Chondrocyte (in vitro differentiated cells): ENCODE data around the gene ARHGEF4. TPM values are rescaled to one million over a fixed set of nuclear protein-coding genes. Genes with fewer than 3 reads are reported as not detected.

ENCODE experiments used
- DNase-seq: peaks from one replicate; pipeline ENCODE4 v3.0.0; 2021; ENCODE audit warnings: mixed read lengths, low spot score
- H3K27ac Mint-ChIP-seq: one replicate; pipeline ENCODE4 v1.8.0; 2021; ENCODE audit warnings: mild to moderate bottlenecking, moderate library complexity, mixed read lengths; ENCODE audit not compliant: unreplicated experiment
- H3K27me3 Mint-ChIP-seq: 2 replicates; pipeline ENCODE4 v1.8.0; 2021; ENCODE audit warnings: low read depth, mixed read lengths
- H3K36me3 Mint-ChIP-seq: 2 replicates; pipeline ENCODE4 v1.8.0; 2021; ENCODE audit warnings: low read depth, mixed read lengths
- H3K4me1 Mint-ChIP-seq: 2 replicates; pipeline ENCODE4 v1.8.0; 2021; ENCODE audit warnings: low read depth, mild to moderate bottlenecking, mixed read lengths
- H3K4me3 Mint-ChIP-seq: one replicate; pipeline ENCODE4 v1.8.0; 2021; ENCODE audit warnings: mild to moderate bottlenecking, moderate library complexity, mixed read lengths; ENCODE audit not compliant: unreplicated experiment
- H3K9me3 Mint-ChIP-seq: 2 replicates; pipeline ENCODE4 v1.8.0; 2021; ENCODE audit warnings: low read depth, mixed read lengths
- CTCF ChIP-seq: fragments of 200-600 bp; sonication (generic); IDR thresholded peaks from 2 replicates; pipeline ENCODE4 v1.5.0; 2021; ENCODE audit warnings: antibody characterized with exemption, mild to moderate bottlenecking, moderate library complexity
- total RNA-seq: library from RNA; stranded (reverse); gene quantifications from 3 replicates; pipeline ENCODE4 v1.2.1, GENCODE V29; 2021

The ARHGEF4 gene
- total RNA-seq, 1 donor from 2014 or later, result 12.3 TPM

GRCh38 chr2:131043199-131044074 lies 206.7 kb downstream of the ARHGEF4 start:
- no peak overlapping the region for H3K4me3 Mint-ChIP-seq
- peaks cover 11% of the 10 kb centered on the region for H3K36me3 Mint-ChIP-seq
- no peak overlapping the region for H3K27ac Mint-ChIP-seq
- no peaks in the 10 kb centered on the region for H3K4me1 Mint-ChIP-seq
- no peaks in the 10 kb centered on the region for H3K9me3 Mint-ChIP-seq
- H3K27me3 Mint-ChIP-seq, result no peaks in the 10 kb centered on the region
- TF ChIP-seq CTCF, result no peak
- no peak for DNase-seq

- TF ChIP-seq CTCF, result no peak
- Mint-ChIP-seq H3K4me3 (no peak overlapping the region), H3K36me3 (peaks cover 15% of the 10 kb centered on the region), H3K27ac (no peak overlapping the region), H3K4me1 (no peaks in the 10 kb centered on the region), H3K27me3 (no peaks in the 10 kb centered on the region), H3K9me3 (no peaks in the 10 kb centered on the region)
- no peak for DNase-seq
These were observed 207.5 kb downstream of the ARHGEF4 start for GRCh38 chr2:131044075-131044756.

- Mint-ChIP-seq H3K4me1 (no peaks in the 10 kb centered on the region), H3K4me3 (no peak overlapping the region), H3K36me3 (peaks cover 17% of the 10 kb centered on the region), H3K9me3 (no peaks in the 10 kb centered on the region), H3K27ac (no peak overlapping the region), H3K27me3 (no peaks in the 10 kb centered on the region)
- DNase-seq, result no peak
- no peak for TF ChIP-seq CTCF
These were observed 208.0 kb downstream of the ARHGEF4 start for GRCh38 chr2:131044757-131045150.

GRCh38 chr2:131045286-131046027 lies 208.7 kb downstream of the ARHGEF4 start:
- no peaks in the 10 kb centered on the region for H3K9me3 Mint-ChIP-seq
- H3K4me1 Mint-ChIP-seq, result no peaks in the 10 kb centered on the region
- TF ChIP-seq CTCF, result no peak
- DNase-seq, result no peak
- H3K27me3 Mint-ChIP-seq, result no peaks in the 10 kb centered on the region
- H3K4me3 Mint-ChIP-seq, result no peak overlapping the region
- H3K36me3 Mint-ChIP-seq, result peaks cover 20% of the 10 kb centered on the region
- no peak overlapping the region for H3K27ac Mint-ChIP-seq
